SIG-M5 treated with dmso at 0.1 percent for 504 hours (cell line): ENCODE data around the gene FXYD7.
A peak's percentile ranks its signal among the peaks of the same experiment; 100 is the strongest.
"Not testable (repeated sequence)": the region's sequence is repeated elsewhere in the genome, so short reads cannot be mapped to it uniquely, and the experiment has no call there.

Experiments used
- DNase-seq: peaks from one replicate; lab custom pipeline; 2025; ENCODE audit not compliant: unreplicated experiment; lab: John Stamatoyannopoulos, UW

The FXYD7 gene

DNA sequence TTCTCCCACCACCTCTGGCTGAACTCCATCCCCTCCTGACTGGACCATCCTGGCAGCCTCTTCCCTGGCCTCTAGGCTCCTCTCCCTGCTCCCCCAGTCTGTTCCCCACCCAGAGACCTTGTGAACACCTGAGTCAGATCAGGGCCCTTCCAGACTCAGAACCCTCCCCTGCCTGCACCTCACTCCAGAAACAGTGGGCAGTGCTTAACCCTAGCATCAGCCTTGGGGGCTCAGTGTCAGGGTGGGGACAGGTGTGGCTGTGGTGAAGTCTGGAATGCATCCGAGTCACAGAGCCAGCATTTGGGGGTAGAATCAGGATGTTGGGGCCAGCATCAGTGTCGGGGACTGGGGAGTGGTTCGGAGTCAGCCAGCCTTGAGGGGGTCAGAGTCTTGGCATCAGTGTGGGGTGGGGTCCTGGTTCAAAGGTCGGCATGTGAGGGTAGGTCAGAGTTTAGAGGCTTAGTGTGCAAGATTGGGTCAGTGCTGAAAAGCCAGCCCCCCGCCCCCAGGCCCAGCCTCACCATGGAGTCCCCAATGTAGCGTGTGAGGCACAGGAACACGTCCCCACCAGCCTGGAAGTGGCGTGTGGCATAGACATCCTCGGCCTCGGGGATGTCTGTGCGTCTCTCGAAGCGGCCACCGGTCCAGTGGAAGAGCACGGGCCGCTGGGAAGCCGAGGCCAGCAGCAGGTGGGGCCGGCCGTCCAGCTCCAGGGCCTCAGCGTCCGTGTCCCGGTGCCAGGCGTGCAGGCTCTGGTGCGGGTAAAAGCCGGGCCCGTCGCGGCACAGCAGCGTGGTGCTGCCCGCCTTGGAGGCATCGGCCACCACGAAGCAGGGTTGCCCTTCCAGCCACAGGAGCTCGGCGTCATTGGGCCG, 17.1 kb upstream of the FXYD7 start:
- no peak for DNase-seq

DNA sequence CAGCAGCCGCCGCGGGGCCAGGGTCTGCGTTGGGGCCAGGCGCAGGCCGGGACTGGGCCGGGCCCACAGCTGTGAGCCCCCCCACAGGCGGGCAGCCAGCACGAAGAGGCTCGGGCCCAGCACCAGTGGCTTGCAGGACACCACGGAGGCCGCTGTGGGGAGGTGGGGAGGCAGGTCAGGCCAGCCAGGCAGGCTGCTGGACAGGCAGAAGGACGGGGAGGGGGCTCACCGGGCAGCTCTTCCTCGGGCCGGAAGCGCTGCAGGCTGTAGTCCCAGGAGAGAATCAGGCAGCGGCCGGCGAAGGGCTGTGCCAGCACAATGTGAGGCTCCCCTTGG, 16.5 kb upstream of the FXYD7 start:
- no peak for DNase-seq

DNA sequence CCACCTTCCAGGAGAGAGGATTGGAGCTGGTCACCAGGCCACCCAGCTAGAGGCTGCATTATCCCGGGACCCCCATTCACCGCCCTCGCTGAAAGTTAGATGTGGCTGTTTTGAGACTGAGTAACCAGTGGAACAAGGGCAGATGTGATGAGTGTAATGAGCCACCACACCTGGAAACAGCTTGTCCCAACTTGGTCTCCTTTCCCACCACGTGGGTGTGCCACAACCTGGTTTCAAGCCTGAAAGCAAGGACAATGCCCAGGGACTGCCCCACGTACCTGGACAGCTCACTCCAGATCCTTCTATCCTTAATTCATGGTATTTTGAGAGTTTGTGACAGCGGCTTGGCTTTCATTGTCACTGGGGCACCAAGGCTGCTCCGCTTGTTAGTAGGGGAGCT, 15.2 kb upstream of the FXYD7 start:
- DNase-seq, result no peak

DNA sequence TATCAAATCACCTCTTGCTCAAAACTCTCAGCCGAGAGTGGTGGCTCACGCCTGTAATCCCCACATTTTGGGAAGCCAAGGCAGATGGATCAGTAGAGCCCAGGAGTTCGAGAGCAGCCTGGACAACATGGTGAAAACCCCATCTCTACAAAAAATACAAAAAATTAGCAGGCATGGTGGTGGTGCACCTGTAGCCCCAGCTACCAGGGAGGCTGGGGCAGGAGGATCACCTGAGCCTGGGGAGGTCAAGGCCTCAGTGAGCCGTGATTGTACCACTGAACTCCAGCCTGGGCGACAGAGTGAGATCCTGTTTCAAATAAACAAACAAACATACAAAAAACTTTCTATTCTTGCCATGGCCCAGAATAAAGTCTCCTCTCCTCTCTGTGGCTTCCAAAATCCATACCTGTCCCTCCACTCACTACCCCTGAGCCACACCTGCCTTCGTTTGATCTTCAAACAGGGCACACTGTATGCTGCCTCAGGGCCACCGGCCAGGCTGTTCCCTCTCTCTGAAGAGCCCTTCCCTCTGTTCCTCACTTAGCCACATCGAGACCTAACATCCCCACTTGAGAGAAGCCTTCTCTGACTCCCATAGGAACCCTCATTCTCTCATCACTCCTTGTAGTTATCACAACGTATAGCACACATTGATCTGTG, 14.5 kb upstream of the FXYD7 start:
- no peak for DNase-seq

DNA sequence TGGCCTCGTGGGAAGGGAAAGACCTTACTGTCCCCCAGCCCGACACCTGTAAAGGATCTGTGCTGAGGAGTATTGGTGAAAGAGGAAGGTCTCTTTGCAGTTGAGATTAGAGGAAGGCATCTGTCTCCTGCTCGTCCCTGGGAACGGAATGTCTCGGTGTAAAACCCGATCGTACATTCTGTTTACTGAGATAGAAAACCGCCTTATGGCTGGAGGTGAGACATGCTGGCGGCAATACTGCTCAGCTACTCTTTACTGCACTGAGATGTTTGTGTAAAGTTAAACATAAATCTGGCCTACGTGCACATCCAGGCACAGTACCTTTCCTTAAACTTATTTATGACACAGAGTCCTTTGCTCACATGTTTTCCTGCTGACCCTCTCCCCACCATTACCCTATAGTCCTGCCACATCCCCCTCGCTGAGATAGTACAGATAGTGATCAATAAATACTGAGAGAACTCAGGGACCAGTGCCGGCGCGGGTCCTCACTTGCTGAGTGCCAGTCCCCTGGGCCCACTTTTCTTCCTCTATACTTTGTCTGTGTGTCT, 13.3 kb upstream of the FXYD7 start:
- not testable (repeated sequence) for DNase-seq

DNA sequence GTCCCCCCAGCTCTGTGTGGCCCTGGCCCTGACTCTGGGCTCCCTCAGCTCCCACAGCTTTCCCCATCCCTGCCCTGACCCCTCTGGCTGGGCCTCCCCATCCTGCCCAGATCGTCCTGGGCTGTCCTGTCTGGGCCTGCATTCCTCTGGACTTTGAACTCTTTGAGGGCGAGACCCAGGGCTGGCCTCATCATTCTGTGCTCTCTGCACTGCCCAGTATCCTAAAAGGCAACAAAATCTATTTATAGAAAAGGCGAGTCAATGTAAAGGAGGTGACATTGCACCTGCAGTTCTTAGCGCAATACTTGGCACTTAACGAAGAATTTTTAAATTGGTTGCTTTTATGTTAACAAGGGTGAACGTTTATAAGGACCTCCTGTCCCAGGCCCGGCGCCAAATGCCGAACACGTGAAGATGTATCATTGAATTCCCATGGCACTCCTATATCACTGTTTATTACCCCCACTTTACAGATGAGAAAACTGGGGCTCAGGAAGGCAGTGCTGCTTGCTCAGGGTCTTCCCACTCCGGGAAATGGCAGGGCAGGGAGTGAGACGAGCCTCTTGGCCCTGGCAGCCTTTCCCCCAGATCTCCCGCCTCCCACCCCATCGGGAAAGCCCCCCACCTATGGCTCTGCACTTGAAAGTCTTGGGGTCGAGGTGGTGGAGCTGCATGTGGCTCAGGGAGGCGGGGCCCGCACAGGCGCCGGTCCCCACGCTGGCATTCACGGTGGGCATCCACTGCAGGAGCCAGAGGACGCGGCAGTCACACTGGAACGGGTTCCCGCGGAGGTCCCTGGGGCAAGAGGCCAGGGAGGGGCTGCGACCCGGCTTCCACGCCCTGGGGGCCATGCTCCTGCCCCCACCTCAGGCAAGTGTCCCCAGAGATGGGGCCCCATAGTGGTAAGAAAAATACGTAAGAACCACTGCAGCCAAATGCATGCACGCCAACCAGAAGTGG, 12.0 kb upstream of the FXYD7 start:
- no peak for DNase-seq

DNA sequence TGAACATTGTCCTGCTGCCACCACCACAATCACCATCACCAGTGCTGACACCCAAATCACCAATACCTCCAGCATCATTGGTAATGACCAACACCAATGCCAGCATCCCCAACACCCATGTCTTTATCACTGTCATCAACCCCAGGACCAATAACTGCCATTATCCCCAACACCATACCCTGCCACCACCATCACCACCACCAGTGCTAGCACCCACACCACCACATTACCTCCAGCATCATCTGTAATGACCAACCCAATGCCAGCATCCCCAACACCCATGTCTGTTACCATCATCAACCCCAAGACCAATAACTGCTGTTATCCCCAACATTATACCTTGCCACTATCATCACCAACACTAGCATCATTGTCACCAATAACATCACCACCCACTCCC, 10.8 kb upstream of the FXYD7 start:
- no peak for DNase-seq

DNA sequence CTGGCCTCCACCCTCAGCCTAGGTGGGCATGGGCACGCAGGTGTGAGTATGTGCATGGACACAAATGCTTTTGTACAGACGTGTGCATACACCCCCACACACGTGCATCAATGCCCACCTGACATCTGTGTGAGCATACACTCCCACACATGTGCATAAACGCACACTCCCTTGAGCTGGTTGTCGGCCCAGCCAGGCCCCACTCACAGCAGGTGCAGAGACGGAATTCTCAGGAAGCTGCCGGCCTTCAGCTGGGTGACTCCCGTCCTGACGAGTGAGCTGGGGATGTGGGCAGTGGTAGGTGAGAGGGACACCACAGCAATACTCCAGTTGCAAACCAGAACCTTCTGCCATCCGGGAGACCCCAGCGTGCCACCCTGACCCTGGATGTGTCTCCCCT, 9.2 kb upstream of the FXYD7 start:
- DNase-seq, result no peak

DNA sequence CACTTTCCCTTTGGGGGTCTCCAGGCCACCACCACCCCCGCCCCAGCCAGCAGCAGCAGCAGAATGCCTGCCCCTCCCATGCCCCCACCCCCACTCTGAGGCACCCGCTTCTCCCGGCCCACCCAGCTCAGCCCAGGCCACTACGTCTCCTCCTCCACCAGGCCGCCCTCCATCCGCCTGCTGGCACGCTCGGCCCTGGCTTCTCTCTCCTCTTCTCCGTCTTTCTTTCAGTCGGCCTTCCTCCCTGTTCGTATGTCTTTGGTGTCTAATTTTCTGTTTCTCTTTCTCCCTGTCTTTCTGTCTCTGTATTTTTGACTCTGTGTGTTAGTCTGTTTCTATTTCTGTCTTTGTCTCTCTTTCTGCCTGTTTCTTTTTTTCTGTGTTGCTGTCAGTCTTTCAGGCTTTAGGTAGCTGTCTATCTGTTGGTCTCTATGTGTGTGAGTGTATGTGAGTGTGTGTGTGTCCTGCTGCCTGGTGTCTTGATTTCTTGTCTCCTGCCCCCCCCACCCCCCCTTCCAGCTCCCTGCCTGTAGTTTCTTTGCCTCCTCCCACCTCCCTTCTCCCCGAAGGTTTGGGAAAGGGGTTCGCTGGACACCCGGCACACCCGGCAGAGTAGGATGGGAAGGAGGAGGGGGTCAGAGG, 8.3 kb upstream of the FXYD7 start, which contains the start of gene LGI4:
Gene LGI4, minus strand, starts transcription at position 459 of the 642 bp plus-strand sequence. Its CDS starts 379 bp downstream, at position 80.
- no peak for DNase-seq

DNA sequence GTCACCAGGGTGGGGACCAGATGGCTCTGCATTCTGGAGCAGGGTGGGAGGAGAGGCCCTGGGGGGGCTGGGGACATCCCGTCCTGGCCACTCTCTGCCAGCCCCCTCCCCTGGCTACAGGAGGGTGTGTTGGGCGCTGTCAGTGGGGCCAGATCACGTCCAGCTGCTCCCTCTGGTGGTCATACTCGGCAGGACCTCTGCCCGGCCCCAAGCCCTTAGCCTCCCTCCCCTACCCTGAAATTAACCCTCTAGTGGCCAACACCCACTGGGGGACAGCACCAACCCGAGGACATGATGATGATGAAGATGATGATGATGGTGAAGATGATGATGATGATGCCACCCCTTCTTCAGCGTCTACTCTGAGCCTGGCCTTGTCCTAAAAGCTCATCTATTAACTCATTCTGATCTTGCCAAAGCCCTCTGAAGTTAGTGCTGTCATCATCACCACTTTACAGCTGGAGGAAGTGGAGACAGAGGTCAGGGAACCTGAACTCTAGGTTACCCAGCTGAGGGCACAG, 7.6 kb upstream of the FXYD7 start:
- DNase-seq, result peak; percentile 54

DNA sequence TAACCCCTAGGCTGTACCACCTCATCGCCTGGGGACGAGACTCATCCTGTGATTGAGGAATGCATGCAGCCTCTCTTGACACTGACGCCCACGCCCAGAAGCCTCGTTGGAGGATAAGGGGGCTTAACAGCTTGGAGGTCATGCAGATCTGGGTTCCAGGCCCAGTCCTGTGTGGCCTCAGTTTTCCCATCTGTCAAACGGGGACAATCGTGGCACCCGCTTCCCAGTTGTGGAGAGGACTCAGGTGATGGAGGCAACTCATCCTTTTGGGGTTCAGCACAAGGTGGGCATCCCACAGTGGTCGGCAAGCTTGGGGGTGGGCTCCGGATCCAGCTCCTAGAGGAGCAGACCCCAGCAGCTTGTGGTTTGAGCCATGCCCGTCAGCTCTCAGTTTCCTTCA, 6.8 kb upstream of the FXYD7 start:
- DNase-seq, result no peak

DNA sequence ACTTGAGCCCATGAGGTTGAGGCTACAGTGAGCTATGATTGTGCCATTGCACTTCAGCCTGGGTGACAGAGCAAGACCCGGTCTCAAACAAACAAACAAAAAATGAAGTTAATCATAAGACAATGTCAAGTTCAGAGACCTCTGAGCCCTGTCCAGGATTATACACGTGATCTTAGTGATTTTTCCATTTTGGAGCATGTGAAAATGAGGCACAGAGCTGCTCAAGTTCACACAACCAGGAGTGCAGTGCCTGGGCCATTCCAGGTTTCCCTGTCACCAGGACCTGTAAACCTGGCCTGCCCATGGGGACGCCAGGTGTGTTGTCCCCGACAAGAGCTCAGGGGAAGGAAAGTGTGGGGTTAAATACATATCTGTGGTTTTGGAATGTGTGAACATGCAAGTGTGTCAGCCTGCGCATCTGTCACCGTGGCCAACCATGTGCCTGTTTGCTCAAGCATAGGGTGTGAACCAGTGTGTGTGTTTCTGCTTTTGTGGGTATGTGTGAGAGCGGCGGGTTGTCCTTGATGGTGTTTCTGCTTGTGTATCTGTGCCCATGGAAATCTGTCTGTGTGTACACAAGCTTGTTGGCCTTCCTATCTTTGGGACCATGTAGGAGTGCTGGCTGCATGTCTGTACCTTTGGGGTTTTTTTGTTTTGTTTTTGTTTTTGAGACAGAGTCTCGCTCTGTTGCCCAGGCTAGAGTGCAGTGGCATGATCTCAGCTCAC, 5.9 kb upstream of the FXYD7 start:
- no peak for DNase-seq

DNA sequence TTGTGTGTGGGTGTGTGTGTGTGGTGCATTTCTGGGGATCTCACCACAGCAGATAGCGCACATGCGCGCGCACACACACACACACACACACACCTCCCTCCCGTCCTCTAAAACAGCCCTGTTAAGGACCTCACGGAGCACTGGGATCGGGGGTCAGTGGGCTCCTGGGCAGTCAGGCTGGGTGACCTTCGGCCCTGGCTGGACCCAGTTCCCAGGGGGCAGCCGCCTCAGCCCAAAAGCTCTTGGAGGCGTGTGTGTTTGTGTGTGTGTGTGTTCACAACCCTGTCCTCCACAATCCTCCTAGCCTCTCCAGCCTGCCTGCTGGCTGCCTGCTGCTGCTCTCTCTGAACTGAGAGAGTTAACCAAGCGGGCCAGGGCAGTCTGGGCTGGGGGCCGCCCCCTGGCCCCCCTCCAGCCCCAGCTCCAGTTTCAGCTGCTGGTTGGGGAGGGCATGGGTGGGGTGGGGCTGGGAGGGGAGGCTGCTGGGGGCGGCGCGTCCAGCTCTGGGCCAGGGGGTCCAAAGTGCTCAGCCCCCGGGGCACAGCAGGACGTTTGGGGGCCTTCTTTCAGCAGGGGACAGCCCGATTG, 4.7 kb upstream of the FXYD7 start, which contains the start of gene FXYD1:
Gene FXYD1, plus strand, starts transcription at position 520 of the 588 bp plus-strand sequence. CDS start 1,256 bp downstream, outside the sequence.
- DNase-seq, result no peak

DNA sequence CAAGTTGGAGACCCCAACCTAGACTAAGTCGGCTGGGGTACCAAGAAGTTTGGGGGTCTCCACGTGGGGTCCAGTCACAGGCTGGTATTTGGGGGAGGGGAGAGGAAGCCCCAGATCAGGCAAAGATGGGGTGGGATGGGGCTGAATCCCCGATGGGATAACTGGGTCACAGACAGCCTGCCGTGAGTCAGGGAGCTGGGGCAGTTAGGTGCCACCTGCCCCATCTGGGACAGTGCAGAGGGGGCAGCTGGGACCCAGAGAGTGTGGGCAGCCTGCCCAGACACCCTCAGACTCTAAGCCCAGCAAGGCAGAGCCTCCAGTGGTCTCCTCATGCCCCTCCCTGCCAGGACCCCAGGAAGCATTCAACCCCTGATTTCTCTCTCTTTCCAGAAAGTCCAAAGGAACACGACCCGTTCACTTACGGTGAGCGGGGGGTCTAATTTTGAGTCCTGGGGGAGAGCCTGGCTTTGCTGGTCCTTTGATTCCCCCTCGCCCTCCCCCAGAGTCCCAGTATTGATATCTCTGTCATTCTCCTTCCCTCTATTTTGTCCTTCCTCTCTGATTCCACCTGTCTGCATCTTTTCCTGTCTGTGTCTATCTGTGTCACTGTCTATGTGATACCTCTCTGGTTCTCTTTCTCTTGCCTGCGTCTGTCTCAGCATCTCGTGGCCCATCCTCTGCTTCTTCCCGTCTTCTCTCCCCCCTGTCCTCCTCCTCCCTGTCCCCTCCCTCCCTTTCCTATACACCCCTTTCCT, 2.7 kb upstream of the FXYD7 start:
- no peak for DNase-seq

DNA sequence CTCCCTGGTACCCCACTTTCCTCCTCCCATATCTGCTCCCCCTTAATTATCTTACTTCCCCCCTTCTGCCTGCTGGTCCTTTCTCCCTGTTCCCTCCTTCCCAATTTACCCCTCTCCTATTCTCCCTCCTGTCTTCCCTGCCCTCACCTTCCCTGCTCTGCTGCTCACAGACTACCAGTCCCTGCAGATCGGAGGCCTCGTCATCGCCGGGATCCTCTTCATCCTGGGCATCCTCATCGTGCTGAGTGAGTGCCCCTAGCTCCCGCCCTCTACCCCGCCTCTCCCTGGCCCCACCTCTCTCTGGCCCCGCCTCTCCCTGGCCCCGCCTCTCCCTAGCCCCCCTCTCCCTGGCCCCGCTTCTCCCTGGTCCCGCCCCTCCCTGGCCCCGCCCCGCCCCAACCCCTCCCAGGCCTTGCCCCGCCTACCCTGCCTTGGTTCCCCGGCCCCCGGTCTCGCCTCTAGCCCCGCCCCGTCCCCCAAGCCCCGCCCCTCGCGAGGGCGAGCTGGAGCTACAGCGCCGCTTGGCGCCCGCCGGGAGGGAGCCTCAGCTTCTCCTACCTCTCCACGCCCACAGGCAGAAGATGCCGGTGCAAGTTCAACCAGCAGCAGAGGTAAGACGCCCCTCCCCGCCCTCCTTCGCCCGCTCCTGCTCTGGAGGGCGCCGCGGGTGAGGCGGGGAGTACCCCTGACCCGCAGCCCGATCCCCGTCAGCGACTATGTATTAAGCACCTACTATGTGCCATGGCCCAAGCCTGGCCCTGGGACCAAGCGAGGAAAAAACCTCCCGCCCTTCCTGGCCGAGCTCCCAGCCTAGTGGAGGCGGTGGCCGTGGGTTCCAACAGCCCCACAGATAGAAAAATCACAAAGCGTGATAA, 1.9 kb upstream of the FXYD7 start:
- peak; percentile 90 for DNase-seq

DNA sequence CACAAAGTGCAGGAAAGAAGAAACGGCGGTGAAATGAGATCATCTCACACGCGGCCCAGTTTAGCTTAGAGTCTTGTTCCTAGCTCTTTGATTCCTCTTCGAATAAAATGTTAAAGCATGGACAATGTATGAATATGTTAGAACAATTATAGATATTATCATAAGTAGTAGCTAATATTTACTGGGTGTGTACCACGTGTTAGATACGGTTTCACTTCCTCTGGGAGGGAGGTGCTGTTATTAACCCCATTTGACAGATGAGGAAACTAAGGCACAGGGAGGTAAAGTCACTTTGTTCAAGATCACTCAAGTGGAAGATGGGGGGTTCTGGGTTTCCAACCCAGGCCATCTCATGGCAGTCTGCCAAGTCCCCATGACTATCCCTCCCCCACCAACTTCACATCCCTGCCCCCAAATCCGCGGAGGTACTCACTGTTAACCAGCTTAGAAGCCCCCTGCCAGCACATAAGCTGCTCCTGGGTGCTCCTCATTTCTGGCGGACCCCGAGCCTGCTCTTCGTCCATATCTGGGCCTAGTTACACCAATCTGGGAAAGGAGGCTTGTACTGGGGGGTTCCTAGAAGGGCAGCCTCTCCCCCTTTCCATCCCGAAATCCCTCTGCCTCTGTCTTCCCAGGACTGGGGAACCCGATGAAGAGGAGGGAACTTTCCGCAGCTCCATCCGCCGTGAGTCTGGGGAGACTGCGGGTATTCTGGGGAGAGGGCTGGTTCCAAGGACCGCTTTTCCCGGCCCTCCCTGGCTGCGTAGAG, 1.0 kb upstream of the FXYD7 start:
- DNase-seq, result no peak
